K562 (cell line): Measurements from ENCODE around the gene CLASP2. TPM values are rescaled to one million over a fixed set of nuclear protein-coding genes. Genes with fewer than 3 reads are reported as not detected.

Experiments
- CBFA2T3 ChIP-seq: fragments of 450-650 bp; IDR thresholded peaks from 2 replicates; pipeline ENCODE4 v1.6.1; 2017
- GATAD2A ChIP-seq: fragments of 450-650 bp; IDR thresholded peaks from 2 replicates; pipeline ENCODE4 v1.6.1; 2017
- HOMEZ ChIP-seq: fragments of 250-450 bp; sonication (Bioruptor Pico); IDR thresholded peaks from 2 replicates; pipeline ENCODE4 v1.4.0; 2020; ENCODE audit warnings: mild to moderate bottlenecking, moderate library complexity
- KDM2B ChIP-seq: fragments of 250-450 bp; sonication (Bioruptor Pico); IDR thresholded peaks from 2 replicates; pipeline ENCODE4 v1.8.0; 2021; ENCODE audit warnings: mild to moderate bottlenecking, moderate library complexity
- KLF13 ChIP-seq: fragments of 450-650 bp; IDR thresholded peaks from 2 replicates; pipeline ENCODE4 v1.6.1; 2016; ENCODE audit warnings: missing genetic modification characterization, low read depth, mild to moderate bottlenecking, missing compliant biosample characterization, moderate library complexity, borderline replicate concordance
- RBM25 ChIP-seq: fragments of 200-400 bp; formaldehyde crosslinking; IDR thresholded peaks from 2 replicates; pipeline ENCODE4 v1.6.1; 2018; ENCODE audit warnings: low read length, low read depth, moderate library complexity; ENCODE audit not compliant: severe bottlenecking
- RCOR1 ChIP-seq, 2 experiments: IDR thresholded peaks; 2 replicates each; pipeline ENCODE4 v1.6.1; 2012; ENCODE audit warnings: low read depth in 2 of 2, low read length in 2 of 2, borderline replicate concordance in 1 of 2, improper control_type of control experiment in 1 of 2
- SMARCA5 ChIP-seq: fragments of 450-650 bp; IDR thresholded peaks from 2 replicates; pipeline ENCODE4 v1.6.1; 2016
- TCF7 ChIP-seq: sonication (generic); IDR thresholded peaks from 2 replicates; pipeline ENCODE4 v1.6.1; 2016; ENCODE audit warnings: antibody characterized with exemption, borderline replicate concordance
- ZBTB34 ChIP-seq: fragments of 250-450 bp; sonication (Bioruptor Pico); IDR thresholded peaks from 2 replicates; pipeline ENCODE4 v1.8.0; 2021; ENCODE audit warnings: mild to moderate bottlenecking, moderate library complexity
- ZEB2 ChIP-seq: fragments of 450-650 bp; IDR thresholded peaks from 2 replicates; pipeline ENCODE4 v1.6.1; 2016
- ZNF143 ChIP-seq: sonication (generic); formaldehyde crosslinking; IDR thresholded peaks from 2 replicates; pipeline ENCODE4 v1.9.0; 2022; ENCODE audit warnings: mild to moderate bottlenecking, missing genetic modification reagents
- ZNF239 ChIP-seq: fragments of 250-450 bp; sonication (Bioruptor Pico); IDR thresholded peaks from 2 replicates; pipeline ENCODE4 v1.4.0; 2020; ENCODE audit warnings: mild to moderate bottlenecking
- ZNF274 ChIP-seq: IDR thresholded peaks from 2 replicates; pipeline ENCODE4 v1.6.1; 2011; ENCODE audit warnings: low read depth, mild to moderate bottlenecking, low read length, moderate library complexity, borderline replicate concordance
- ZNF280B ChIP-seq: fragments of 250-450 bp; sonication (Bioruptor Pico); IDR thresholded peaks from 2 replicates; pipeline ENCODE4 v1.5.1; 2021; ENCODE audit warnings: mild to moderate bottlenecking
- ZNF764 ChIP-seq: fragments of 250-450 bp; sonication (Bioruptor Pico); IDR thresholded peaks from 2 replicates; pipeline ENCODE4 v1.4.0; 2020; ENCODE audit warnings: low read depth, mild to moderate bottlenecking, moderate library complexity
- polyA plus RNA-seq, 8 experiments: library from polyadenylated mRNA; depleted of rRNA in 4 of 8; stranded (reverse) in 5 of 8; unstranded in 3 of 8; fragments of >200 nt; fragmentation: Nextera tagmentation in 2 of 8; fragmentation: Illumina TruSeq in 1 of 8; extraction: Ambion mirVana in 2 of 8; extraction: Trizol in 1 of 8; gene quantifications; 2 replicates each; pipeline versions ENCODE4 v1.2.1 to v1.2.3, GENCODE V29; 2011 to 2014; ENCODE audit warnings: inconsistent platforms in 1 of 8, missing spikeins in 1 of 8
- total RNA-seq, 7 experiments: library from RNA; depleted of rRNA in 6 of 7; stranded (reverse); fragments of >200 nt in 6 of 7; fragmentation: Illumina TruSeq in 2 of 7; extraction: Trizol in 2 of 7; gene quantifications; 2 replicates each; pipeline versions ENCODE4 v1.2.1 to v1.2.3, GENCODE V29; 2011 to 2021; ENCODE audit warnings: low replicate concordance in 1 of 7

CLASP2 gene
- total and polyA plus RNA-seq, 9 of the 15 experiments (the other 6 are each of a cell fraction or from before 2014, with no cell fraction given): 13.5 to 107 (median 71.8) TPM

- TF ChIP-seq HOMEZ (no peak), ZEB2 (peak; percentile 29; the same call in 1 of the 2 replicates), ZNF764 (no peak), ZNF239 (CRISPR knock-in tag) (no peak), KDM2B (CRISPR knock-in tag) (0 out of 2 replicates have a peak, but pooled peaks have one; percentile 51), TCF7 (no peak), ZNF274 (no peak), ZNF280B (CRISPR knock-in tag) (no peak), SMARCA5 (no peak; the same call in 1 of the 2 replicates), RBM25 (no peak), ZNF143 (CRISPR knock-in tag) (no peak), KLF13 (tag) (no peak), GATAD2A (no peak), RCOR1 (IDR thresholded peaks at IDR 0.05; ENCODE audit: borderline replicate concordance in 1 of 2, low read depth in 2 of 2, low read length in 2 of 2) (0 out of 4 replicates have a peak, but pooled peaks of 1 of the 2 experiments have one; percentile 18), ZBTB34 (no peak), CBFA2T3 (peak; percentile 30; the same call in 1 of the 2 replicates)
These were observed 58.8 kb downstream of the CLASP2 start (continued) for GRCh38 chr3:33658991-33659848.
